Measurements from ENCODE around the gene OR4E2.
"Not testable (repeated sequence)": the region's sequence is repeated elsewhere in the genome, so short reads cannot be mapped to it uniquely, and the experiment has no call there.

The OR4E2 gene

DNA sequence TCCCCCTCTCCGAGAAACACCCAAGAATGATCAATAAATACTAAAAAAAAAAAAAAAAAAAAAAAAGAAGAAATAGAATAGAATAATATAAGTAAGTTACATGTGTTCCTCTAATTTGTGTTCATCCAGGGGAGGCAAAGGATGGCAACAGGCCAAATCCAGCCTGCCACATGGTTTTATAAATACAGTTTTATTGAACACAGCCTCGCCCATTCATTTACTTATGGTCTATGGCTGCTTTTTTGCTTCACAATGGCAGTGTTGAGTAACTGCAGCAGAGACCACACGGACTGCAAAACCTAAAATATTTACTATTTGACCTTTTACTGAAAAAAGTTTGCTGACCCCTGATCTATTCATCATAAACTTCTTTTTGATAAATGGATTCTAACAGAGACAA lies 44.9 kb downstream of the OR4E2 start:
- DNase-seq = not testable (repeated sequence)

DNA sequence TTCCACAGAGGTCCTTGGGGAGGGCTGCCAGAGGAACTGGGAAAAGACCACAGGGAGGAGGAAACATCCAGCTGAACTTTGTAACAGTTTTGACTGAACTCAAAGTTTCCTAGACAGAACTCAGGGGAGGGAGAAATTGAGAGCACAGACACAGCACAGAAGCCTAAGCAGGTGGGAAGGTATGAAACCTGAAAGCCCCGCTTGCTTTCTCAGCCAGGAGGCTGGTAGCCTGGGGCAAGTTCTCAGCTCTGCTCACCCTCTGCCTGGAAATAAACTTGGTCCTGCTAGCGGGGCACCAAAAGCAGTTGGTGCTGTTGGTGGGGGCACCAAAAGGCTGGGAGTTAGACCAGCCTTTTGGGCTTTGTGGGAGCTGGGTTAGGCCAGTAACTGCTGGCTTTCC lies 45.9 kb downstream of the OR4E2 start:
- no peak for DNase-seq

DNA sequence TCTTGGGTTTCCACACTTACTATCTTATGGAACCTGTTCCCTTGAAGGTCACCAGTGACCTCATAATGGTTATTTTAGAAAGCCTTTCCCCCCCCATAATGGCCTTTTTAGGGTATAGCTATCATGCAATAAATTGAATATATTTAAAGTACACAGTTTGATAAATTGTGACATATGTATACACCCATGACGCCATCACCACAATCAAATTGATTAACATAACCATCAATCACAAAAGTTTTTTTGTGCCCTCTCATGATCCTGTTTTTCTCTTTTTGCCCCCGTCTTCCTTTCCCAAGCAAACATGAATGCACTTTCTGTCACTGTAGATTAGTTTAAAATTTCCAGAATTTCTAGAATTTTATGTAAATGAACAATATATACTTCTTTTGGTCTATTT lies 48.7 kb downstream of the OR4E2 start:
- DNase-seq = no peak

DNA sequence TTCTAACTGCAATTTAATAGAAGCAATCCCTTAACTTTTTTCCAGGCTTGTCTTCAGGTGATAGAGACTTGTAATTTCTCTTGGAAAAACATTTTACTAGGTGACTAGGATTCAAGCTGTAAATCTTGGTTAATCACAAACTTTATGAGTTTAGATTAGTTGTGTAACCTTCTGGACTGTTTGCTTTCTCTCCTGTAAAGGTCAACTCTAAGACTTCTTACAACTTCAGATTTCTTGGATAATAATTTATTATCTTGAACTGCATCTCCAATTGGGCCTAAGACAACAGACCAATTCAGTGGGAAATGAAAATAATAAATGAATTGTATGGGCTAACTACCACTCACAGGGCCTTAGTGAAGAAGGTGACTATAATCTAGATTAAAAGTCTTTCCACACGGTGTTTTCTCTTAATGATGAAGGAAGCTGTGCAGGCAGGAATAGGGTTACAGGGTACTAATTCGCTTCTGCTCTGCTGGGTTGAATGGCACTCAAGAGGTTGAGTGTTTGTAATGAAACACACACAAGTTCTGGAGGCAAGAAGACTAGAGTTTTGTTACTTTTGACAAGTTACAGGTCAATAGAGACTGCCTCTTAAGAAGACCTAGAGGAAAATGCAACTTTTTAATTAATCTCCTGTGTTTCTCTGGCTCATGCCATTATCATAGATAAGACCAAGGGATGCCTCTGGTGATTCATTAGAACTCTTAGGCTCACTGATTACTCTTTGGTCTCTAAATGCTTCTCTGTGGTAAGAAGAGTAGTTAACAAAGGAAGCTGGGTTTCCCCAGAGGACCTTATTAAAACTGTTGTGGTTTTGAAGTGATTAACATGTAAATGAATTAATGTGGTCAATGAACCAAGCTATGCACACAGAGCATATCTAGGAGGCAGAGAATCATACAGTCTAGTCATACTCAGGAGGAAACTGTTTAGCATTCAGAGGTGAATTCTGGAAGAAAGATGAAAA lies 50.0 kb downstream of the OR4E2 start:
- no peak for DNase-seq

DNA sequence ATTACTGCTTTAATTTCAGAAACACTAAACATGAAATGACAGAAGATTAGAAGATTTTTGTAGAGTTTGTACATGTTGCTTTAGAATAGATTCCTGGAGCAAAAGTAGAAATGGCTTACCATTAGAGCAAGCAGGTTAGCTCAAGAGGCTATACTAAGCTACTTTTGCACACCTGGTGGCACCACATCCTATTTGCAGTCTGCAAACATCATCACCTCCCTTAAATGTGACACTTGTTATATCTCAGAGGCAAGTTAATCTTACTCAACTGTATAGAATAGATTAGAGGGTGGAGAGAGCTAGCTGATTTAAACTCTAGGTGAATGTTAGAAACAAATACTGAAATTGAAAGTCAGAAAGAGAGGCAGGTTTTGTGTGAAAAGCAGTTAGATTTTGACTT lies 50.7 kb downstream of the OR4E2 start:
- no peak for DNase-seq

DNA sequence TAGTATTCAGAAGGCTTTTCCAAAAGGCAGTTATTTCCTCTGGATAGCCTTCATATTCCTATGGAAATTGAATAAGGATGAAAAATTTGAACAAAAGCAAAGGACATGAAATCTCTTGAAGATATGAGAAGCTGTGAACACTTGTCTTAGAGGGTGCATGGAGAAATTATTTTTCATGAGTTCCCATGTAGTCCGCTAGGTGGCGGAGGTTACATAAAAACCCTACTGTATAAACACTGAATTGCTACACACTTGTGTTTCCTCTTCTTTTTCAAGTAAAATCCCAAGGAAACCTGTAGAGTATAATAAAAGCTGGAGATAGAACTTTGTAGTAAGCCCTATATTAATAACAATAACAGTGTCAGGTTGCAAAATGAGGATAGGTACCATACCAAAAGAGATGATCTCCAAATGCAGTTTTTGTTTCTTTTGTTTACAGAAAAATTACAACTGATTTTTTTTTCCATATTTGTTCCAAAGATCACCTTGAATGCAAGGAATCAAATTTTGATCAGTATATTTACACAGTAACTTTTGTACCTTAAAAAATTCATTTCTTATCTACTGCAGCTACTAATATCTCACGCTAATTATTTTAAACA lies 57.8 kb downstream of the OR4E2 start:
- DNase-seq = peak; percentile 26

DNA sequence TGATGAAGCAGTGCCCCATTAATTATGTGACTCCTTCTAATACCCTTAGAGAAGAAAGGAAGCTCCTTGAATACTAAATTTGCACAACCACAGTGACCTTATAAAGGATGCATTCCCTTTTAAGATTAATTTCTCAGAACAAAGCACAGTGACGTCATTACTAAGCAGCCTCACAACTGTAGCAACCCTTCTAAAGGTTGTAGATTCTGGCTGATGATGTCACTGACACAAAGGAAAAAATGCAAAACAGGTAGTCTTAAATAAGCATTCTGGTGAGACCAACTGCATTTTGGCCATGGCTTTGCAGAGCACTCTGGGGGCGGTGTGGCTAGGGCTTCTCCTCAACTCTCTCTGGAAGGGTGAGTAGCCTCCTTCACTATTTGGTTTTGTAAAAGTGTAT lies 58.4 kb downstream of the OR4E2 start:
- no peak for DNase-seq

DNA sequence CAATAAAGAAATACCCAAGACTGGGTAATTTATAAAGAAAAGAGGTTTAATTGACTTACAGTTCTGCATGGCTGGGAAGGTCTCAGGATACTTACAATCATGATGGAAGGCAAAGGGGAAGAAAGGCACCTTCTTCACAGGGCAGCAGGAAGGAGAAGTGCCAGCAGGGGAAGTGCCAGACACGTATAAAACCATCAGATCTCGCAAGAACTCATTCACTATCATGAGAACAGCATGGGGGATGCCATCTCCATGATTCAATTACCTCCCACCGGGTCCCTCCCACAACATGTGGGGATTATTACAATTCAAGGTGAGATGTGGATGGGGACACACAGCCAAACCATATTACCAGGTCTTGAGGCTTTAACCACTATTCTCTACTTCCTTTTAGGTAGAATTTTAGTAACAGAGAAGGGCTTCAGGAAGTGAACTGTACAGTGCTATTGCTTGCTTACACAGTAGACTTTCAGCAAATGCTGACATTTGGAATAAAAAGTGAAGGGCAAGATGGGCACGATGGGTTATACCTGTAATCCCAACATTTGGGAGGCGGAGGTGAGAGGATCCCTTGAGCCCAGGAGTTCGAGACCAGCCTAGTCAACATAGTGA lies 60.8 kb downstream of the OR4E2 start:
- DNase-seq = no peak
